Adrenal gland (tissue), 12 donors: ENCODE data around the gene TPSG1. TPM values are rescaled to one million over a fixed set of nuclear protein-coding genes. Genes with fewer than 3 reads are reported as not detected.
"Not testable (repeated sequence)": the region's sequence is repeated elsewhere in the genome, so short reads cannot be mapped to it uniquely, and the experiment has no call there.

ENCODE experiments used
- DNase-seq, 7 donors: peaks; one replicate each; pipeline ENCODE4 v3.0.0-alpha.2; 2019 to 2020
- H3K27ac ChIP-seq, 5 donors: fragments of 200-600 bp; sonication (generic) in 4 of 5; 1 replicate in 3 of 5; 2 replicates in 2 of 5; pipeline versions ENCODE4 v1.5.1 to v1.8.0; 2016 to 2020; ENCODE audit warnings: mild to moderate bottlenecking in 1 of 5
- H3K27me3 ChIP-seq: fragments of 200-600 bp; 2 replicates; pipeline ENCODE4 v1.8.0; 2021
- H3K36me3 ChIP-seq, 2 donors: fragments of 200-600 bp; replicated peaks in 1 of 2; 1 replicate in 1 of 2; 2 replicates in 1 of 2; pipeline versions ENCODE4 v1.5.1 to v1.8.0; 2018 to 2022
- H3K4me1 ChIP-seq, 2 donors: fragments of 200-600 bp; replicated peaks in 1 of 2; 1 replicate in 1 of 2; 2 replicates in 1 of 2; pipeline versions ENCODE4 v1.5.1 to v1.8.0; 2018 to 2021
- H3K4me3 ChIP-seq, 4 donors: fragments of 200-600 bp; sonication (generic) in 3 of 4; one replicate each; pipeline ENCODE4 v1.5.1; 2016 to 2018
- H3K9me3 ChIP-seq, 3 donors: fragments of 200-600 bp; sonication (generic) in 1 of 3; replicated peaks in 1 of 3; 1 replicate in 2 of 3; 2 replicates in 1 of 3; pipeline versions ENCODE4 v1.5.1 to v1.8.0; 2016 to 2021
- CTCF ChIP-seq, 6 experiments: fragments of 450-650 bp in 4 of 6; fragments of 200-600 bp in 2 of 6; sonication (generic) in 1 of 6; IDR thresholded peaks; 1 replicate in 5 of 6; 2 replicates in 1 of 6; pipeline versions ENCODE4 v1.5.1 to v1.8.0; 2016 to 2021; ENCODE audit warnings: antibody characterized with exemption in 6 of 6, mild to moderate bottlenecking in 2 of 6, moderate library complexity in 1 of 6
- POLR2A ChIP-seq, 2 donors: fragments of 450-650 bp; IDR thresholded peaks; one replicate each; pipeline ENCODE4 v1.6.1; 2017; ENCODE audit warnings: antibody characterized with exemption in 2 of 2, mild to moderate bottlenecking in 2 of 2, moderate library complexity in 1 of 2
- WGBS, 4 donors: extraction: QIAGEN DNeasy Blood & Tissue Kit in 2 of 4; methylation state at CpG; one replicate each; pipeline versions ENCODE4 v1.1.5 to v1.1.7; 2013 to 2017; 5-methylcytosine and 5-hydroxymethylcytosine counted together
- intact Hi-C, 2 donors: fragments of 100-400 bp; cut with DNase I; formaldehyde crosslinking; loops; one replicate each; pipeline versions ENCODE4 v1.14.1 to v1.15.0; 2022 to 2023
- polyA plus RNA-seq, 3 donors: library from polyadenylated mRNA; stranded (reverse); fragments of 200-250 nt in 2 of 3; fragments of 350-450 nt in 1 of 3; fragmentation: Illumina TruSeq in 1 of 3; extraction: RNeasy Lipid Tissue Mini Kit (QIAGEN cat#74804) in 1 of 3; gene quantifications; one replicate each; pipeline ENCODE4 v1.2.3, GENCODE V29; 2013 to 2014
- total RNA-seq, 9 donors: library from RNA; depleted of rRNA in 4 of 9; stranded (reverse); fragments of >200 nt in 4 of 9; fragments of 120-200 nt in 1 of 9; fragmentation: NEBNext Ultra II Directional in 1 of 9; extraction: Animal tissue kit (Norgen Biotek cat#: 25700) in 1 of 9; gene quantifications; one replicate each; pipeline versions ENCODE4 v1.1.0 to v1.2.4, GENCODE V29; 2013 to 2023
- donor health status: healthy with polysubstance abuse.
- donor health status: Bipolar disorder and iron deficiency.
- donor health status: DM: yes; HTN: yes; CAD: no.
- donor health status: DM: no; HTN: no; CAD: no.
- donor health status: DM: no; HTN: no; CAD: no.
- donor health status: DM: yes; HTN: yes; CAD: no.

Gene TPSG1
- total and polyA plus RNA-seq, 12 donors = 0.18 to 5.5 (median 0.34) TPM; not detected in 7

- DNase-seq, H3K4me3 ChIP-seq, H3K36me3 ChIP-seq, H3K4me1 ChIP-seq, H3K27me3 ChIP-seq, H3K27ac ChIP-seq, intact Hi-C loops, H3K9me3 ChIP-seq: not testable (repeated sequence)
- WGBS, 4 donors = 82 to 84% methylated on average over 8 to 12 of the region's 13 CpGs; no CpG with 5 or more reads in 2 of the 4 donors
Observed at GRCh38 chr16:1229476-1229875, 4.4 kb upstream of the TPSG1 start.

GRCh38 chr16:1228227-1228626, 3.2 kb upstream of the TPSG1 start:
- 73 to 78% (median 74%) methylated on average over 5 to 7 of the region's 7 CpGs; no CpG with 5 or more reads in 1 of the 4 donors for WGBS, 4 donors
- intact Hi-C loops, H3K4me1 ChIP-seq, H3K27me3 ChIP-seq, H3K9me3 ChIP-seq, H3K4me3 ChIP-seq, H3K27ac ChIP-seq, H3K36me3 ChIP-seq: not testable (repeated sequence)
- DNase-seq = peak in 1 of 7 donors; percentile 3

GRCh38 chr16:1226692-1227091, 1.6 kb upstream of the TPSG1 start:
- 46 to 70% (median 46%) methylated on average over 2 to 13 of the region's 14 CpGs; no CpG with 5 or more reads in 1 of the 4 donors for WGBS, 4 donors
- H3K36me3 ChIP-seq, H3K27me3 ChIP-seq, H3K4me1 ChIP-seq, intact Hi-C loops, H3K4me3 ChIP-seq, H3K27ac ChIP-seq, H3K9me3 ChIP-seq, DNase-seq: not testable (repeated sequence)

GRCh38 chr16:1225728-1226311, 752 bp upstream of the TPSG1 start:
- intact Hi-C loops, H3K36me3 ChIP-seq, H3K27me3 ChIP-seq, H3K4me3 ChIP-seq, H3K9me3 ChIP-seq, H3K4me1 ChIP-seq: not testable (repeated sequence)
- WGBS, 4 donors = 31 to 43% (median 38%) methylated on average over 14 to 24 of the region's 24 CpGs; no CpG with 5 or more reads in 1 of the 4 donors
- DNase-seq = peak; percentile 69 to 84 (median 75)
- H3K27ac ChIP-seq = peak overlapping the region in 2 of 5 donors; percentile 49 to 79

- peak overlapping the region in 1 of 5 donors; percentile 79 for H3K27ac ChIP-seq
- H3K36me3 ChIP-seq = no peaks in the 10 kb centered on the region
- no peaks in the 10 kb centered on the region for H3K4me1 ChIP-seq
- no peaks in the 10 kb centered on the region for H3K27me3 ChIP-seq
- TF ChIP-seq POLR2A (IDR thresholded peaks at IDR 0.05) (no peak), CTCF (IDR thresholded peaks at IDR 0.05) (no peak)
- intact Hi-C loops = no loop called here
- 78 to 86% (median 82%) methylated on average over 4 to 9 of the region's 9 CpGs for WGBS, 4 donors
- H3K9me3 ChIP-seq = no peaks in the 10 kb centered on the region
- no peak overlapping the region for H3K4me3 ChIP-seq
- DNase-seq = no peak
Observed at GRCh38 chr16:1224558-1224957, 510 bp downstream of the TPSG1 start.

- no peak overlapping the region for H3K27ac ChIP-seq
- TF ChIP-seq CTCF (IDR thresholded peaks at IDR 0.05) (no peak), POLR2A (IDR thresholded peaks at IDR 0.05) (no peak)
- WGBS, 4 donors = 81 to 88% (median 84%) methylated on average over 18 to 38 of the region's 38 CpGs
- no peaks in the 10 kb centered on the region for H3K36me3 ChIP-seq
- DNase-seq = no peak
- no peaks in the 10 kb centered on the region for H3K4me1 ChIP-seq
- no peaks in the 10 kb centered on the region for H3K9me3 ChIP-seq
- no peaks in the 10 kb centered on the region for H3K27me3 ChIP-seq
- no peak overlapping the region for H3K4me3 ChIP-seq
- intact Hi-C loops = no loop called here
Observed at GRCh38 chr16:1223355-1224214, 1.5 kb downstream of the TPSG1 start.
